NOMO-1 (cell line): ENCODE data around the gene AATF.

Experiments used
- DNase-seq, 2 experiments: peaks; one replicate each; lab custom pipeline; 2025; ENCODE audit not compliant: unreplicated experiment in 2 of 2; lab: John Stamatoyannopoulos, UW

Gene AATF

DNA sequence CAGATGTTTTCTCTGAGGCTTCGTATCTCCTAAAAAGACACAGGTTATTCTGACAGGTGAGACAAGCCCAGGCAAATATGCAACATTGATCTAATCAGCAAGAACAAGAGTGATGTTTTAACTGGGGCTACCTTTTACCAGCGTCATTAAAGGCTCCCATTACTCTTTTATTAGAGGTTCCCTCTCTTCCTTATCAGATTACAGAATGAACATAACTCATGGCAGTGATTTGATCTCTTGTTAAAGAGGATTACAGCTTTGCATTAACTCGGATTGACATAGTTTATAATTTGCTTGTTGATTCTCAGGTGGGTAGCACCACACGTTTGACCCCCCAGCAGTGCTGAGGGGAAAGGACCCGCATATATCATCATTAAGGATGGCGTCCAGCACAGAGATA, 90.5 kb downstream of the AATF start:
- no peak for DNase-seq

DNA sequence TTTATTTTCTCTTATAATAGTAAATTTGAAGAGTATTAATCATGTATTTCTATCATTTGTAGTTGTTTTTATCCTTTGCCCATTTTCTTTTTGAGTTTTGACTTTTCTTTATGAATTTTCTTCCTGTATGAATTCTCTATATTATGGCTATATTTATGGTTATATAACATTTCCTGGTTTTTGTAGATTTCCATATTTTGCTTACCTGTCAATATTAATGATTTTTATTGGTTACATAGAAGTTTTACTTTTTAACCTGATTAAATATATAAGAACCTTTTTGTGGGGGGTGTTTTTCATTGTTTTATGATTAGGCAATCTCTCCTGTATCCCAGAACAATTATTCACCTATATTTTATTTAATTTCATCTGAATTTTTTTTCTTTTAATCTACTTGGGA, 93.2 kb downstream of the AATF start:
- DNase-seq: no peak

DNA sequence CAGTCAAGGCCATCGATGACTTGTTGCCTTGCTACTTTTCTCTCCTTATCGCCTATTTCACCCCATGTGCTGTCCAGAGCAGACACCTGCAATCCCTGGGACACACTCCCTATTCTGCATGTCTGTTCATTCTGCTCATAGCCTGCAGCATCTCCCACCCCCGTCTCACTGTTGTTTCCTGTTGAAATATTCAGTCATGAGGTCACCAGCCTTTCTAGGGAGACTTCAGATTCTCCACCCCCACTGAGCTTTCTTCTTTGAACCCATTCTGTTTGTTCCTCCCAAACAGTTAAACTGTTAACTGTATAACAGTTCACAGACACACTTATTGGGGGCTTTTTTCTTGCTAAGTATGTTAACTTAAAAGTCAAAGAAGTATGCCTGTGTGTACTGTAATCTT, 94.4 kb downstream of the AATF start:
- no peak for DNase-seq

GRCh38 chr17:37045351-37045922, 96.7 kb downstream of the AATF start:
- no peak for DNase-seq

DNA sequence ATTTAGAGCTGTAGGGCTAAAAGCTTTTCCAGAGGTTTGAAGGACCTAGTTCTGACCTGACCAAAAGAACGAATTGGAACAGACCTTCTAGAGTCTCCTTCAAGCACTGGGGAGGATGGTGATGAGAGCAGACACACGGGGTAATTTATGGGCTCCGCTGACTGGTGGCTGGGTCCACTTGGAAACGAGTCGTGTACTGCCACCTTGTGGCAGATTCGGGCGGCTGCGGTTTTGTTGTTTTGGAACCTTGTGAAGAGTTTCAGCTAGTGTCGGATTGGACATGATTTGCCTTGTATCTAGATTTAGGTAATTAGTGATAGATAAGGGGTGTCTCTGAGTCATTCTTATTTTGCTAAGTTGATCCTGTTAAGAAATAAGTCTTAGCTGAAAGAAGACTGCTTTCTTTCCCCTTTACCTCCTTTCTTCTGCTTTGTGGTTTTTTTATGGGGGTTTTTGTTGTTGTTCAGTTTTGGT, 98.9 kb downstream of the AATF start:
- DNase-seq: peak; percentile 21 to 58

DNA sequence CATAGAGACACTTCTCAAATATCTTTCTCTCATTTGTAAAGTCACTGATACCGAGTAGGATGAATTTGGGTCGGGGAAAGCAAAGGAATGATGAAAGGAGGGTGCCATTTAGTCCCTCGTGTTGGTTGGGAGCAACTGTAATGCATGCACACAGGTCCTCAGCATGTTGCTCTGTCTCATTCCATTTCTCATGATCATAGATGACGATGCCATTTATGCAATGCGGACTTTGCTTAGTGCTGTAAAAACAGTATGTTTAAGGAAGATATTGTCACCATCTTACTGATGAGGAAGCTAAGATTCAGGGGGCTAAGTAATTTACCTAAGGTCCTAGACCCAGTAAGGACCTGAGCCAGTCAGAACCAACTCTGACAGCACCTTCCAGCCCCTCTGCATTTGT, 100.1 kb downstream of the AATF start:
- no peak for DNase-seq

GRCh38 chr17:37050920-37051319, 102.2 kb downstream of the AATF start:
- DNase-seq: no peak

- DNase-seq: no peak
These were observed 102.6 kb downstream of the AATF start for GRCh38 chr17:37051381-37051780.

- DNase-seq: no peak
These were observed 103.1 kb downstream of the AATF start for GRCh38 chr17:37051833-37052232.

- DNase-seq: no peak
These were observed 103.7 kb downstream of the AATF start for GRCh38 chr17:37052450-37052849.

- DNase-seq: no peak
These were observed 106.1 kb downstream of the AATF start for GRCh38 chr17:37054894-37055293.

- no peak for DNase-seq
These were observed 107.9 kb downstream of the AATF start for GRCh38 chr17:37056622-37057021.

DNA sequence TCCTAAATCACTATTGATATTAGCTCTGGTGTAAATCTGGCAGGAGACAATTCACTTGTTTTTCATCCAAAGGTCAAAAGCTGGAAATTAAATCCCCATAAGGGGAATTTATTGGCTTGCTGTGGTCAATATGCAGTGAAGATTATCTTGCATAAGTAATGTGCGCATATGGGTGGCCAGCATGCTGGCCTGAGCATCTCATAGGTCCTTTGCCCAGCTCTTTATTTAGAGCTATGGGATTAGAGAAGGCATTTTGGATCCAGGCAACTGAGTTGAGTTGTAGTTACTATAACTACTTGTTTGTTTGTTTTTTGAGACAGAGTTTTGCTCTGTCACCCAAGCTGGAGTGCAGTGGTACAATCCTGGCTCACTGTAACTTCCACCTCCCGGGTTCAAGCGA, 110.7 kb downstream of the AATF start:
- no peak for DNase-seq

- no peak for DNase-seq
These were observed 111.3 kb downstream of the AATF start for GRCh38 chr17:37060094-37060493.

DNA sequence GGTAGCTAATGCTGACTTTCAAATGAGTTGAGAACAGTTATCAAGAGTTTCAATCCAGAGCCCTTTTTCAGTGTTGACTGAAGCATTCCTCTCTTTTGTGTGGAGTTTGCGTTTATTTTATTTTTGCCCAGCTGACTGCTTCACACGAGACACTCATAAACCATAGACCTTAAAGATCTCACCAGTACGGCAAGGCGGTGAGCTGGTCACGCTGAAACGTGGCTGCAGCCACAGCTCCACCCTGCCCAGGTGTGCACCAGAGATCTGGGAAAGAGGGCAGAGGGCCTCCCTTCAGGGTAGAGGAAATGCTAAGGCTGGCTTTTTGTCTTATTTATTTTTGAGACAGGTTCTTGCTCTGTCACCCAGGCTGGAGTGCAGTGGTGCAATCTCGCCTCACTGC, 112.2 kb downstream of the AATF start:
- DNase-seq: no peak

GRCh38 chr17:37062021-37062420, 113.3 kb downstream of the AATF start:
- DNase-seq: no peak

GRCh38 chr17:37064206-37064605, 115.5 kb downstream of the AATF start:
- DNase-seq: no peak

- no peak for DNase-seq
These were observed 116.2 kb downstream of the AATF start for GRCh38 chr17:37064956-37065355.

DNA sequence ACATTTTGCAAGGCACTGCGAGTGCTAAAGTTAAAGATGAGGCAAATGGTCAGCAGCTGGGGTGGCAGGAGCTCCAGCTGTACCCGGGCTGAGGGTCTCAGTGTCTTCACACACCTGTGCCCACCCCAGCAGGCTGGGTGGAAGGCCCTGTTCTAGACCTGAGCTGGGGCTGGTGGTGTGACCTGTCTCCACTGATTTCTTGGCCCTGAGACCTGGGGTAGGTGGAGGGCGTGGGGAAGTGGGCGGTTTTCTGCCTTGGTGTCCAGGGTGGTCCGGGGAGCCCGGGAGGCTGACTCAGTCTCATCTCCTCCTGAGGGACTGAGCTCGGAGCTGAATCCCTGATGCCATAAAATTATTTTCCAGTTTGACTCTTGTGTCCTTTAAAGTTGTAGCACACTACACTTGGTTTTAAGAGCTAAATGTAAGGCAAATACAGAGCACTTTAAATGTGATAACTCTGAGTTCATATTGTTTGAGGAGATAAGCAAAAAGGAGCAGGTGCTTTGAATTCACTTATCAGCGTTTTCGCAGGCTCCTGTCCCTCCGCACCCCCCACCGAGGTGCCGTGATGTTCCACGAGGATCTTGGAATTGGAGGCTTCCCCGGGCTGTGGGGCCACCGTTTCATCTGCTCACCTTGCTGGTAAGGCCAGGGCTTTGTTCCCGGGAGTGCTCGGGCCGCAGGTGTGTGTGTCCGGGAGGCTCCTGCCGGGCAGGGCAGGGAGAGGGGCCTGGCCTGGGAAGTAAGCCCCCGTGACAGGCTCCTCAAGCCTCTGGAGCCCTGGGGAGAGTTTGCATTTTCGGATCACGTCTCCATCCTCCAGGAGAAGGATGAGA, 117.0 kb downstream of the AATF start:
- DNase-seq: no peak

- no peak for DNase-seq
These were observed 117.8 kb downstream of the AATF start for GRCh38 chr17:37066322-37067255.

DNA sequence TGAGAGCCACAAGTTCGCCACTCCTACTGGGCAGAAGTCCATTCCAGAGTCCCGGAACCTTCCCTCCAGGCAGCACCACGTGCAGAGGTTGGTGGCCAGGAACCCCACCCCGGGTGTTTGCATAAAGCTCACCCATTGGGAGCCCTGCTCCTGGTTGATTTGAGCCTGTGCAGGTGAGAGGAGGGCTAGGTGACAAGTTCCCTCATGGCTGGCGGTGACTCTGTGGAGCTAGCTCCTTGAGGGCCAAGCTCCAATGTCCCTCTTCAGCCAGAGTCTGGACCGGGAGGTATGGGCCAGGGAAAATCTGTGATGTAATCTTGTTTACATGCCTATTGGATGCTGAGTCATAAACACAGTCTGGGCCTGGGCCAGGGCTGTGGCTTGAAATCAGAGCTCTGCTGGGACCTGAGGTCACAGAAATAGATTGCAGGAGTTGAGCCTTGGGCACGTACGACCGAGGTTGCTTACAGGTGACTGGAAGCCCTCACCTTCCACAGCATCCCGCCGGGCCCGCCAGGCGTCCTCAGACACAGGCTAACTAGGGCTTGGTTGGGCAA, 118.9 kb downstream of the AATF start:
- no peak for DNase-seq
